Subcutaneous abdominal adipose tissue (tissue), 5 donors: ENCODE measurements around the gene ATP11A.
A peak's percentile ranks its signal among the peaks of the same experiment; 100 is the strongest.

Source experiments
- H3K27ac ChIP-seq: one replicate; pipeline ENCODE4 v1.7.0; 2013; ENCODE audit warnings: low read depth, mild to moderate bottlenecking, inconsistent platforms, low read length, moderate library complexity
- H3K27me3 ChIP-seq, 5 donors: one replicate each; pipeline ENCODE4 v1.7.0; 2013; ENCODE audit warnings: low read length in 5 of 5, inconsistent platforms in 1 of 5; ENCODE audit not compliant: control insufficient read depth in 5 of 5, insufficient read depth in 4 of 5
- H3K36me3 ChIP-seq, 5 donors: one replicate each; pipeline ENCODE4 v1.7.0; 2013; ENCODE audit warnings: low read length in 5 of 5; ENCODE audit not compliant: control insufficient read depth in 5 of 5, insufficient read depth in 5 of 5
- H3K4me1 ChIP-seq, 5 donors: one replicate each; pipeline ENCODE4 v1.7.0; 2013; ENCODE audit warnings: low read length in 5 of 5, mild to moderate bottlenecking in 3 of 5, moderate library complexity in 1 of 5; ENCODE audit not compliant: control insufficient read depth in 5 of 5, insufficient read depth in 5 of 5
- H3K4me3 ChIP-seq, 5 donors: one replicate each; pipeline ENCODE4 v1.7.0; 2013; ENCODE audit warnings: low read length in 5 of 5, low read depth in 1 of 5
- H3K9ac ChIP-seq, 5 donors: one replicate each; pipeline ENCODE4 v1.7.0; 2013; ENCODE audit warnings: low read length in 5 of 5, mild to moderate bottlenecking in 4 of 5, moderate library complexity in 3 of 5
- H3K9me3 ChIP-seq, 5 donors: one replicate each; pipeline ENCODE4 v1.7.0; 2013; ENCODE audit warnings: low read length in 5 of 5; ENCODE audit not compliant: control insufficient read depth in 5 of 5
- donor health status: healthy.
- donor health status: healthy.
- donor health status: healthy.
- donor health status: healthy.
- donor health status: healthy.

ATP11A gene

GRCh38 chr13:112885242-112885781, 195.5 kb downstream of the ATP11A start:
- Histone ChIP-seq H3K9me3 (no peaks in the 10 kb centered on the region), H3K36me3 (peaks cover 0 to 41% (median 35%) of the 10 kb centered on the region in 5 donors), H3K27me3 (peaks cover 0 to 8% (median 6%) of the 10 kb centered on the region in 5 donors), H3K9ac (no peak overlapping the region), H3K4me1 (peaks cover 0 to 10% (median 8%) of the 10 kb centered on the region in 5 donors), H3K27ac (no peak overlapping the region), H3K4me3 (no peak overlapping the region)

DNA sequence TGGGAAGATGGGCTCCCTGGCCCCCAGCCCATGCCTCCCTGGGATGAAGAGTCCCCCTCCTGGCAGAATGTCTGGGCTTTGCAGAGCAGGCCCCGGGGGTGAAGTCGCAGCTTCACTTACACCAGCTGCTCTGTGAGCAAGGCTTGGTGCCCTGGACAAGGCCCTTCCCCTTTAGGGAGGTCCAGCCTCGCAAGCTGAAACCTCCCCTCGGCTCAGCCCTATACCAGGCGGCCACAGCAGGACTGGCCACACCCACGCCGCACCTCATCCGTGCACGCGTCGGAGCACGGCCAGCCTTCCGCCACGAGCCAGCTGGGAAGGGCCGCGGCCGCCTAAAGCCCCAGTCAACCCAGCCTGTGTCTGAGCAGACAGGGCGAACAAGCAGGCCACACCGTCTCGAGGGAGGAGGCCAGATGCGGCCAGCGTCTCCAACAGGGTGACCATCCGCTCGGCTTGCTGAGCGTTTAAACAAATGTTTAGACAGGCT, 196.0 kb downstream of the ATP11A start:
- Histone ChIP-seq H3K4me1 (peaks cover 0 to 10% (median 8%) of the 10 kb centered on the region in 5 donors), H3K9ac (peak overlapping the region in 2 of 5 donors; percentile 21 to 56), H3K4me3 (peak overlapping the region in 4 of 5 donors; percentile 14 to 49 (median 28)), H3K27me3 (peaks cover 0 to 12% (median 9%) of the 10 kb centered on the region in 5 donors), H3K9me3 (no peaks in the 10 kb centered on the region), H3K27ac (no peak overlapping the region), H3K36me3 (peaks cover 0 to 36% (median 30%) of the 10 kb centered on the region in 5 donors)

DNA sequence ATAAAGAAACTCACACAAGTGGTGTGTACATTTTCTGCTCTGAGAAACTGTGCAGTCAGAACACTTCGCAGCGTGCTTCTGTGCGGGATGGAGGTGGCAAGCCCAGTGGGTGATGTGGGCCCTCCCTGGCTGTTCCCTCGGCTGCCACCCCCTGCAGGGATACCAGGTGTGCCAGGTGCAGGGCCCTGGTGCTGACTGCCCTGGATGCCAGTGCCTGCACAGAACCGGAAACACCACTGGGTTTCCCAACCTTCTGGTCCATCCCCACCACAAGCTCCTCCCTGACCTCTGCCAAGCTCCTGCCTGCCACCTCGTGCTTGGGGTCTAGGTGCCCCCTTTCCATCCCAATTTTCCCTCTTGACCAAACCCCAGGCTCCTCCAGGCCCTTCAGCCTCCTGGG, 197.3 kb downstream of the ATP11A start:
- Histone ChIP-seq H3K36me3 (peaks cover 0 to 22% (median 18%) of the 10 kb centered on the region in 5 donors), H3K4me3 (no peak overlapping the region), H3K27me3 (peaks cover 8 to 24% (median 23%) of the 10 kb centered on the region in 5 donors), H3K27ac (no peak overlapping the region), H3K4me1 (peaks cover 0 to 10% (median 8%) of the 10 kb centered on the region in 5 donors), H3K9ac (no peak overlapping the region), H3K9me3 (no peaks in the 10 kb centered on the region)

DNA sequence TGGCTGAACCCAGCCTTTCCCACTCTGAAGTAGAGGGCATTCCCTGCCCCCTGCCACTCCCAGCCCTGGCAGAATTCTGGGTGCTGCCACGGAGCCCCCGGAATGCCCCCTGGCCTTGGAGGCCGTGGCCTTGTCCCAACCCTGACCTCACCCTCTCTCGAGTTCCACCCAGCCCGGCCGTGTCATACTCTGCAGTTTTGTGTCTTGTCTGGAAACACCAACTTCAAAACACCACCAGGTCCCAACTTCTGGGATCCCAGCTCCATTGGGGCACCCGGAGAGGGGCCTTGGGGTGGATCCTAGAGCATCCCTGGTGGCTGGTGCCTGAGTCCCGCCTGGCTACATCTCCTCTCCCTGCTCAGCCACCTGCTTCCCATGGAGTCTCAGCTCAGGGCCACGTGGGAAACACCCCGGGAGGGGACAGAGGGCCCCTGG, 197.7 kb downstream of the ATP11A start:
- peaks cover 0 to 18% (median 14%) of the 10 kb centered on the region in 5 donors for H3K36me3 ChIP-seq
- peaks cover 12 to 27% (median 26%) of the 10 kb centered on the region in 5 donors for H3K27me3 ChIP-seq

GRCh38 chr13:112888238-112889111, 198.6 kb downstream of the ATP11A start:
- Histone ChIP-seq H3K9ac (peak overlapping the region in 1 of 5 donors; percentile 24), H3K9me3 (no peaks in the 10 kb centered on the region), H3K4me1 (peaks cover 0 to 21% (median 11%) of the 10 kb centered on the region in 5 donors), H3K36me3 (peaks cover 0 to 10% (median 5%) of the 10 kb centered on the region in 5 donors), H3K27me3 (peaks cover 16 to 34% (median 32%) of the 10 kb centered on the region in 5 donors), H3K27ac (no peak overlapping the region), H3K4me3 (no peak overlapping the region)

More for the DNA sequence above, 197.7 kb downstream of the ATP11A start:
- Histone ChIP-seq H3K27ac (no peak overlapping the region), H3K4me1 (peaks cover 0 to 14% (median 8%) of the 10 kb centered on the region in 5 donors), H3K9ac (no peak overlapping the region), H3K4me3 (no peak overlapping the region), H3K9me3 (no peaks in the 10 kb centered on the region)

DNA sequence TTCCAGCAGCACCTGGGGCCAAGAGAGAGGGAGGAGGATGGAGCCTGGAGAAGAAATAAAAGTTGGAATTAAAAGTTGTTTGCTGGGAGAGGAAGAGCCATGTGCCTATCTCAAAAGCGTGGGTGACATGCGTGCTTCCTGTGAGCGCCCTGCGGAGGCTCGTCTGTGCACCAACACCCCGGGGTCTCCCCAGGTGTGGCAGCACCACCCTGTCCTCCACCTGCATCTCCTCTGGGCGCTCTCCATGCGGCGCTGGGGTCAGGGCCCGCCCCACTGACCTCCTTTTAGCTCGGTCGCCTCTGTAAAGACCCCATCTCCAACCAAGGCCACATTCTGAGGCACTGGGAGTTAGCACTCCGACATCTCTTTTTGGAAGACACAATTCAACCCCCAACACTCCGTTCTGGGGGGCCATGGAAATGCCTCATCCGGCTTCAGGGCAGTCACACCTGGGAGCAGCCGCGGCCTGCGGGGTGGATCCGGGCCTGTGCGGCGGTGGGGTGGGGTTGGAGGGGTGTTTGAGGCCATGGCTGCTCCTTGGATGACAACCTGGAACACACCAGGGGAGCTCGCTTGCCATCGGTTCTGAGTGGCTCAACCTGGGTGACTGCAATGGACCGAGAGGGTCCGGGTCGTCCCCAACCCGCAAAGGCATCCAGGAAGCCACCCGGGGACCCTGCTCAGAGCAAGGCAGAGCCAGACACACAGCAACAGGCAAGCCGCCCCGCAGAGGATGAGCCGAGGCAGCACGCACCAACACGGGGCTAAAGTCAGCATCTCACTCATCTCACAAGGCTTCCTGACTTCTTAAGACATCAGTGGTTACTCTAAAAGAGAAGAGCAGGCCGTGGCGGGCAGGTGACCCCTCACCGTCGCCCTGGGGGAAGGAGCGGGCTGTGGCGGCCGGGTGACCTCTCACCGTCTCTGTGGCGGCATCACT, 199.8 kb downstream of the ATP11A start:
- Histone ChIP-seq H3K4me3 (no peak overlapping the region), H3K9ac (no peak overlapping the region), H3K36me3 (peaks cover 0 to 8% (median 4%) of the 10 kb centered on the region in 5 donors), H3K9me3 (no peaks in the 10 kb centered on the region), H3K27me3 (peaks cover 21 to 39% (median 37%) of the 10 kb centered on the region in 5 donors), H3K27ac (no peak overlapping the region), H3K4me1 (peaks cover 0 to 27% (median 18%) of the 10 kb centered on the region in 5 donors)

DNA sequence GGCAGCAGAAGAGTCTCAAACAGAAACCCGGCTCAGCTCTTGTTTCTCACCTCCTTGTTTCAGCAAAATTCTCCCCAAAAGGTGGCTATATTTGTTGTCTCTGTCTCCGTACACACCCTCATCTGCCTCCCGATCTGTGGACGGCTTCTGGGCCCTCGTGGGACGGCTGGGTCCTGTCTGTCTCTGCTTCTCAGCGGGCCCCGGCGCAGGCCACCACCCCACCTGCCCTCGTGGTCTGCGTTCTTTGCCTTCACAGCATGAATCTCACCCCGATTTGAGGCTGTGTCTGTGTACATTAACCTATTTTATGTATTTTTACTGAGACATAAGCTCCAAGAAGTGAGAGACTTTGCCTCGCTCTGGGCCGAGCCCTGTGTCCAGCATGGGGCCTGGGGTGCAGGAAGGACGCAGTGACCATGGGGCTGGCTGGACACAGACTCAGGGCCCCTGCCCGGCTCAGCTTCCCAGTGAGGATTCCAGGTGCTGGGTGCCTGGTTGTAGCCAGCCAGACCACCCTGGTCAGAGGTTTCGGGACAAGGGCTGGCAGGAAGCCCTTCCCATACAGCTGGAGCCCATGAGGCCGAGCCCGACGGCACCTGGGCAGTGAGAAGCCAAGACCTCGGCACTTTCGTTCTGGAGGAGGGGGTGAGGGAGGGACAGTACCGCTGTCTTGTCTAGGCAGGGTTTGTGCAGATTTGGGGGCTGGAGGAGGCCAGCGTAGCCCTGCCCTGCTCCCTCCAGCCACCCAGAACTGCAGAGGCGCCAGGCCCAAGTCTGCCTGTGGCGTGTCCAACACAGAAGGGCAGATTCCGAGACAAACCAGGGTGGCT, 200.7 kb downstream of the ATP11A start:
- Histone ChIP-seq H3K36me3 (no peaks in the 10 kb centered on the region), H3K9ac (no peak overlapping the region), H3K4me3 (no peak overlapping the region), H3K4me1 (peaks cover 0 to 36% (median 26%) of the 10 kb centered on the region in 5 donors), H3K9me3 (no peaks in the 10 kb centered on the region), H3K27me3 (peaks cover 30 to 48% (median 46%) of the 10 kb centered on the region in 5 donors), H3K27ac (no peak overlapping the region)

DNA sequence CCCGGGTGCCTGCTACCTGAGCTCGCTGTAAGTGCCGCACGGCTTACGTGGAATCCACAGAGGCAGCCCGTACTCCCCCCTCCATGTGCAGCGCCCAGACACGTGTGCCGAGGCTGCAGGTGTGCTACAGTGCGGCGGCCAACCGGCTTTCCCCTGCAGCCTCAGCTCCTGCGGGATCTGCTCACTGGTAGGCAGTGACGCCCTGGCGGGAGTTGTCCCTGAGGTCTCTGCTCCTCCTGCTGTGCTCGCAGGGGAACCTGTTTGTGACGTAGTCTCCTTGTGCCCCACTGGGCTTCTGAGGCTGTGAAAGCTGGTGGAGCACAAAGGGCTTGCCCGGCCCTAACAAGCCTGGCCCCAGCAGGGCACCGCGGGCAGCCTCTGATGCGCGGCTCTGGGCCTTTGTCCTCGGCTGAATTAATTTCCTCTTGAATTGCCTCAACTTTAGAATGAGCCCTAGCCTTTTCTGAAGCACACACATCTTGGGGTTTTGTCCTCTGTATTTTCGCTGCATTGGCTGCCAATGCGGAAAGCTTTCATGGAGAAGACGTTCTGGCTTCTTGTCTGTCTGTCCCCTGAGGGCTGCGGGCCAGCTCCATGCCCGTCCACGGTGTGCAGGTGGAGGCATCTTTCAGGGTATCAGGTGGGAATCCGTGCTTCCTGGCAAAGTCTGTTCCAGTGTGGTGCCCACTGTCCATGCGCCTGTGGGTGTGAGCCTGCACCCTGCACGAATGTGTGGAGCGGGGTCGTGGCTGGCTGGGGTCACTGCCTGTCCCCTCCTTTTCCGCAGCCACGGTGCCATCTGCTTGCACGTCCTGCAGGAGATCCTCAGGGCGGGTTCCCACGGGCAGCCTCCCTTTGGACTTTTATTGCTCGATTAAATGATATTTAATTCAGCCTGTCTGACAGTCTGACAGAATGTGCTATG, 201.9 kb downstream of the ATP11A start:
- no peaks in the 10 kb centered on the region for H3K36me3 ChIP-seq
- no peak overlapping the region for H3K9ac ChIP-seq
- no peak overlapping the region for H3K4me3 ChIP-seq

More for the DNA sequence above, 201.9 kb downstream of the ATP11A start:
- H3K9me3 ChIP-seq: no peaks in the 10 kb centered on the region
- H3K27ac ChIP-seq: no peak overlapping the region
- peaks cover 37 to 60% (median 51%) of the 10 kb centered on the region in 5 donors for H3K27me3 ChIP-seq
- H3K4me1 ChIP-seq: peaks cover 0 to 27% (median 18%) of the 10 kb centered on the region in 5 donors
